Panc1 (cell line): ENCODE measurements around the gene NT5E. TPM values are rescaled to one million over a fixed set of nuclear protein-coding genes. Genes with fewer than 3 reads are reported as not detected.

ENCODE experiments used
- ATAC-seq: fragments of 200-7000 bp; cut with Tn5 transposase; 2 replicates; pipeline ENCODE4 v1.9.1; 2020; ENCODE audit warnings: mild to moderate bottlenecking, moderate library complexity
- BruUV-seq: library from RNA; stranded (reverse); fragments of 400-500 nt; replicated peaks from 2 replicates; lab custom pipeline; 2021; lab: Mats Ljungman, UMichigan
- CTCF ChIA-PET: fragments of 300-600 bp; sonication (Branson Sonifier 250); formaldehyde crosslinking; loops from one replicate; lab custom pipeline; 2022; ENCODE audit warnings: antibody characterized with exemption; lab: Charles Lee
- POLR2A ChIA-PET: fragments of 300-600 bp; sonication (Branson Sonifier 250); formaldehyde crosslinking; loops from one replicate; lab custom pipeline; 2022; ENCODE audit warnings: antibody characterized with exemption; lab: Charles Lee
- DNase-seq: peaks from one replicate; pipeline ENCODE4 v3.0.0-alpha.2; 2010; ENCODE audit warnings: low read depth, low spot score
- H3K27ac ChIP-seq: 2 replicates; pipeline ENCODE4 v1.5.1; 2011; ENCODE audit warnings: mild to moderate bottlenecking, low read length, inconsistent platforms
- H3K27me3 ChIP-seq: fragments of 200-500 bp; sonication (Bioruptor generic); 2 replicates; pipeline ENCODE4 v1.6.0; 2014; ENCODE audit warnings: low read length, inconsistent platforms; ENCODE audit not compliant: control insufficient read depth, insufficient read depth
- H3K36me3 ChIP-seq: fragments of 200-500 bp; sonication (Bioruptor generic); 2 replicates; pipeline ENCODE4 v1.5.1; 2014; ENCODE audit warnings: inconsistent platforms, mild to moderate bottlenecking, low read length, moderate library complexity; ENCODE audit not compliant: control insufficient read depth, insufficient read depth
- H3K4me1 ChIP-seq: 2 replicates; pipeline ENCODE4 v1.5.1; 2011; ENCODE audit warnings: inconsistent platforms, mild to moderate bottlenecking, low read length, moderate library complexity; ENCODE audit not compliant: control insufficient read depth, insufficient read depth
- H3K4me3 ChIP-seq, 2 experiments: 2 replicates each; pipeline ENCODE4 v1.5.1; 2011 to 2012; ENCODE audit warnings: low read depth in 2 of 2, low read length in 2 of 2, mild to moderate bottlenecking in 2 of 2, inconsistent platforms in 1 of 2, moderate library complexity in 1 of 2
- H3K9me3 ChIP-seq: fragments of 200-500 bp; sonication (Bioruptor generic); 2 replicates; pipeline ENCODE4 v1.5.1; 2014; ENCODE audit warnings: low read depth, mild to moderate bottlenecking, inconsistent platforms, low read length, moderate library complexity; ENCODE audit not compliant: control insufficient read depth, insufficient read depth
- POLR2AphosphoS5 ChIP-seq: IDR thresholded peaks from 2 replicates; pipeline ENCODE4 v1.6.1; 2012; ENCODE audit warnings: mild to moderate bottlenecking, low read depth, low read length, moderate library complexity
- SIN3A ChIP-seq: IDR thresholded peaks from 2 replicates; pipeline ENCODE4 v1.6.1; 2012; ENCODE audit warnings: low read depth, mild to moderate bottlenecking, low read length, moderate library complexity, borderline replicate concordance; ENCODE audit not compliant: insufficient read depth
- TCF7L2 ChIP-seq: IDR thresholded peaks from 2 replicates; pipeline ENCODE4 v1.6.1; 2011; ENCODE audit warnings: mild to moderate bottlenecking, low read depth, low read length, inconsistent platforms
- in situ Hi-C: cut with HindIII; loops from 2 replicates; pipeline ENCODE4 v1.10.0; 2016; ENCODE audit warnings: low sequenced_read_pairs, low pct_unique_long_range_greater_than_20kb
- intact Hi-C: fragments of 100-400 bp; cut with micrococcal nuclease; formaldehyde crosslinking; loops from one replicate; pipeline ENCODE4 v1.10.0; 2022; ENCODE audit not compliant: unreplicated experiment
- total RNA-seq: library from RNA; stranded (reverse); gene quantifications from one replicate; pipeline ENCODE4 v1.2.1, GENCODE V29; 2021; ENCODE audit not compliant: unreplicated experiment
- TF ChIP-seq, protein P1 (sequence below), 2 experiments: IDR thresholded peaks; 2 replicates each; pipeline ENCODE4 v1.6.1; 2011 to 2012; ENCODE audit warnings: low read depth in 2 of 2, control low read depth in 1 of 2, low read length in 1 of 2, mild to moderate bottlenecking in 1 of 2, moderate library complexity in 1 of 2; ENCODE audit not compliant: insufficient read depth in 1 of 2
- TF ChIP-seq, protein P2 (sequence below): fragments of 450-650 bp; IDR thresholded peaks from 2 replicates; pipeline ENCODE4 v1.5.1; 2017; ENCODE audit warnings: mild to moderate bottlenecking

NT5E gene
- total RNA-seq, 1 experiment from 2014 or later, result 58.4 TPM

DNA sequence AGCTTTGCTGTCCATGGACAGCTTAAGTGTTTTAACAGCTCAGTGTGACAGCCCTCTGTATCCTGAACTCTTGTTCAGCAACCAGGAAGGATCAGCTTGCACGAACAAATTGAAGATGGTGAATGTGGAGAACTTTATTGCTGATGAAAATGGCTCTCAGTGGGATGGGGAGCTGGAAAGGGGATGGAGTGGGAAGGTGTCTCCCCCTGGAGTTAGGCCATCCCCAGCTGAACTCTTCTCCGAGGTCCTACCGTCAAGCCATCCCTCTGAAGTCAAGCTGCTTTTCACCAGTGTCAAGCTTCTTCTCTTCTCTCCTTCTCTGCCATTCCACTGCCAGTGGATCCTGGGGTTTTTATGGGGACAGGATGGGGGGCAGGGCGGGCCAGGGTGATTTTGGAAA lies 26.6 kb downstream of the NT5E start:
- CTCF ChIA-PET, result no interaction called here
- no peak for DNase-seq
- no peak for TF ChIP-seq SIN3A
- TF ChIP-seq POLR2AphosphoS5, result no peak
- TF ChIP-seq, protein P1, sequence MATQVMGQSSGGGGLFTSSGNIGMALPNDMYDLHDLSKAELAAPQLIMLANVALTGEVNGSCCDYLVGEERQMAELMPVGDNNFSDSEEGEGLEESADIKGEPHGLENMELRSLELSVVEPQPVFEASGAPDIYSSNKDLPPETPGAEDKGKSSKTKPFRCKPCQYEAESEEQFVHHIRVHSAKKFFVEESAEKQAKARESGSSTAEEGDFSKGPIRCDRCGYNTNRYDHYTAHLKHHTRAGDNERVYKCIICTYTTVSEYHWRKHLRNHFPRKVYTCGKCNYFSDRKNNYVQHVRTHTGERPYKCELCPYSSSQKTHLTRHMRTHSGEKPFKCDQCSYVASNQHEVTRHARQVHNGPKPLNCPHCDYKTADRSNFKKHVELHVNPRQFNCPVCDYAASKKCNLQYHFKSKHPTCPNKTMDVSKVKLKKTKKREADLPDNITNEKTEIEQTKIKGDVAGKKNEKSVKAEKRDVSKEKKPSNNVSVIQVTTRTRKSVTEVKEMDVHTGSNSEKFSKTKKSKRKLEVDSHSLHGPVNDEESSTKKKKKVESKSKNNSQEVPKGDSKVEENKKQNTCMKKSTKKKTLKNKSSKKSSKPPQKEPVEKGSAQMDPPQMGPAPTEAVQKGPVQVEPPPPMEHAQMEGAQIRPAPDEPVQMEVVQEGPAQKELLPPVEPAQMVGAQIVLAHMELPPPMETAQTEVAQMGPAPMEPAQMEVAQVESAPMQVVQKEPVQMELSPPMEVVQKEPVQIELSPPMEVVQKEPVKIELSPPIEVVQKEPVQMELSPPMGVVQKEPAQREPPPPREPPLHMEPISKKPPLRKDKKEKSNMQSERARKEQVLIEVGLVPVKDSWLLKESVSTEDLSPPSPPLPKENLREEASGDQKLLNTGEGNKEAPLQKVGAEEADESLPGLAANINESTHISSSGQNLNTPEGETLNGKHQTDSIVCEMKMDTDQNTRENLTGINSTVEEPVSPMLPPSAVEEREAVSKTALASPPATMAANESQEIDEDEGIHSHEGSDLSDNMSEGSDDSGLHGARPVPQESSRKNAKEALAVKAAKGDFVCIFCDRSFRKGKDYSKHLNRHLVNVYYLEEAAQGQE (IDR thresholded peaks at IDR 0.05; ENCODE audit: insufficient read depth in 1 of 2, low read depth in 2 of 2, low read length in 1 of 2), result no peak
- TF ChIP-seq, protein P2, sequence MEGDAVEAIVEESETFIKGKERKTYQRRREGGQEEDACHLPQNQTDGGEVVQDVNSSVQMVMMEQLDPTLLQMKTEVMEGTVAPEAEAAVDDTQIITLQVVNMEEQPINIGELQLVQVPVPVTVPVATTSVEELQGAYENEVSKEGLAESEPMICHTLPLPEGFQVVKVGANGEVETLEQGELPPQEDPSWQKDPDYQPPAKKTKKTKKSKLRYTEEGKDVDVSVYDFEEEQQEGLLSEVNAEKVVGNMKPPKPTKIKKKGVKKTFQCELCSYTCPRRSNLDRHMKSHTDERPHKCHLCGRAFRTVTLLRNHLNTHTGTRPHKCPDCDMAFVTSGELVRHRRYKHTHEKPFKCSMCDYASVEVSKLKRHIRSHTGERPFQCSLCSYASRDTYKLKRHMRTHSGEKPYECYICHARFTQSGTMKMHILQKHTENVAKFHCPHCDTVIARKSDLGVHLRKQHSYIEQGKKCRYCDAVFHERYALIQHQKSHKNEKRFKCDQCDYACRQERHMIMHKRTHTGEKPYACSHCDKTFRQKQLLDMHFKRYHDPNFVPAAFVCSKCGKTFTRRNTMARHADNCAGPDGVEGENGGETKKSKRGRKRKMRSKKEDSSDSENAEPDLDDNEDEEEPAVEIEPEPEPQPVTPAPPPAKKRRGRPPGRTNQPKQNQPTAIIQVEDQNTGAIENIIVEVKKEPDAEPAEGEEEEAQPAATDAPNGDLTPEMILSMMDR, result no peak
- no peak for TF ChIP-seq TCF7L2
- in situ Hi-C loops, result no loop called here
- Histone ChIP-seq H3K27me3 (no peaks in the 10 kb centered on the region), H3K9me3 (no peaks in the 10 kb centered on the region), H3K27ac (no peak overlapping the region), H3K36me3 (peaks cover 2% of the 10 kb centered on the region), H3K4me1 (no peaks in the 10 kb centered on the region), H3K4me3 (no peak overlapping the region)
- ATAC-seq, result no peak
- intact Hi-C loops, result no loop called here
- BruUV-seq, result no TSS peak
- POLR2A ChIA-PET, result no interaction called here

DNA sequence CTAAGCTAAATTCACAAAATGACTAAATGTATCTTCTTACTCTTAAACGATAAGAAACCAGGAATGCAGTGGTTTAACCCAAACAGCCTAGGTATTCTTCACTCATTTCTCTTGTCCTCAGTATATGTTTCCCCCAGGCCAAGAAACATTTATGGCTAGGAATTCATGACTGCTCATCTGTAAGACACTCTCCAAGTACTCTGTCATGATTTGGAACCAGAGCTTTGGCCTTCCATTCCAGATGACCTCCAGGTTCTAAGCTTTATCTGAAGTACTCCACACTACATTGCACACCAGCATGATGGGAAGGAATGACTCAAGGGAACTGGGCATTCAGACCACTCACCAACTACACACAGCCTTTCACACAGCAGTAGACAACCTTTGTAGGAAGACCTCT lies 29.3 kb downstream of the NT5E start:
- CTCF ChIA-PET, result no interaction called here
- Histone ChIP-seq H3K4me1 (no peaks in the 10 kb centered on the region; the same call in 1 of the 2 replicates), H3K9me3 (no peaks in the 10 kb centered on the region)

More for the DNA sequence above, 29.3 kb downstream of the NT5E start:
- no peak for TF ChIP-seq TCF7L2
- TF ChIP-seq, protein P2, result no peak
- TF ChIP-seq, protein P1 (IDR thresholded peaks at IDR 0.05; ENCODE audit: insufficient read depth in 1 of 2, low read depth in 2 of 2, low read length in 1 of 2), result no peak
- TF ChIP-seq SIN3A, result no peak
- no peak for TF ChIP-seq POLR2AphosphoS5
- Histone ChIP-seq H3K4me3 (no peak overlapping the region), H3K27me3 (no peaks in the 10 kb centered on the region), H3K27ac (no peak overlapping the region), H3K36me3 (no peaks in the 10 kb centered on the region; the same call in 1 of the 2 replicates)
- intact Hi-C loops, result no loop called here
- POLR2A ChIA-PET, result no interaction called here
- no TSS peak for BruUV-seq
- DNase-seq (no peak), ATAC-seq (no peak)
- in situ Hi-C loops, result no loop called here
